MM.1S (cell line): Measurements from ENCODE around the gene CDC25B.

ENCODE experiments used
- EZH2 ChIP-seq: fragments of 300-600 bp; sonication (generic); optimal IDR thresholded peaks from 2 replicates; pipeline ENCODE3; 2017; ENCODE audit warnings: low read depth, mild to moderate bottlenecking, antibody characterized with exemption, low read length, mixed read lengths
- EZH2phosphoT487 ChIP-seq: fragments of 300-600 bp; sonication (generic); IDR thresholded peaks from 2 replicates; pipeline ENCODE4 v1.6.1; 2018; ENCODE audit warnings: antibody characterized with exemption, low read length
- TF ChIP-seq, protein P1 (sequence below): fragments of 300-600 bp; sonication (generic); IDR thresholded peaks from 2 replicates; pipeline ENCODE4 v1.5.1; 2016; ENCODE audit warnings: antibody characterized with exemption, low read length, mixed read lengths

GRCh38 chr20:3763671-3764601, 32.2 kb upstream of the CDC25B start:
- TF ChIP-seq EZH2 = no peak
- TF ChIP-seq, protein P1, sequence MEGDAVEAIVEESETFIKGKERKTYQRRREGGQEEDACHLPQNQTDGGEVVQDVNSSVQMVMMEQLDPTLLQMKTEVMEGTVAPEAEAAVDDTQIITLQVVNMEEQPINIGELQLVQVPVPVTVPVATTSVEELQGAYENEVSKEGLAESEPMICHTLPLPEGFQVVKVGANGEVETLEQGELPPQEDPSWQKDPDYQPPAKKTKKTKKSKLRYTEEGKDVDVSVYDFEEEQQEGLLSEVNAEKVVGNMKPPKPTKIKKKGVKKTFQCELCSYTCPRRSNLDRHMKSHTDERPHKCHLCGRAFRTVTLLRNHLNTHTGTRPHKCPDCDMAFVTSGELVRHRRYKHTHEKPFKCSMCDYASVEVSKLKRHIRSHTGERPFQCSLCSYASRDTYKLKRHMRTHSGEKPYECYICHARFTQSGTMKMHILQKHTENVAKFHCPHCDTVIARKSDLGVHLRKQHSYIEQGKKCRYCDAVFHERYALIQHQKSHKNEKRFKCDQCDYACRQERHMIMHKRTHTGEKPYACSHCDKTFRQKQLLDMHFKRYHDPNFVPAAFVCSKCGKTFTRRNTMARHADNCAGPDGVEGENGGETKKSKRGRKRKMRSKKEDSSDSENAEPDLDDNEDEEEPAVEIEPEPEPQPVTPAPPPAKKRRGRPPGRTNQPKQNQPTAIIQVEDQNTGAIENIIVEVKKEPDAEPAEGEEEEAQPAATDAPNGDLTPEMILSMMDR = no peak
- TF ChIP-seq EZH2phosphoT487 = no peak
